ENCODE results near the gene ZNF488. TPM values are rescaled to one million over a fixed set of nuclear protein-coding genes. Genes with fewer than 3 reads are reported as not detected.

ZNF488 gene, protein sequence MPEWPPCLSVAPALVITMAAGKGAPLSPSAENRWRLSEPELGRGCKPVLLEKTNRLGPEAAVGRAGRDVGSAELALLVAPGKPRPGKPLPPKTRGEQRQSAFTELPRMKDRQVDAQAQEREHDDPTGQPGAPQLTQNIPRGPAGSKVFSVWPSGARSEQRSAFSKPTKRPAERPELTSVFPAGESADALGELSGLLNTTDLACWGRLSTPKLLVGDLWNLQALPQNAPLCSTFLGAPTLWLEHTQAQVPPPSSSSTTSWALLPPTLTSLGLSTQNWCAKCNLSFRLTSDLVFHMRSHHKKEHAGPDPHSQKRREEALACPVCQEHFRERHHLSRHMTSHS
- 11.5 to 14.5 TPM (median 13.2 TPM) in 5 replicates for total RNA-seq (2022; extraction: Qiagen RNA extraction)

DNA sequence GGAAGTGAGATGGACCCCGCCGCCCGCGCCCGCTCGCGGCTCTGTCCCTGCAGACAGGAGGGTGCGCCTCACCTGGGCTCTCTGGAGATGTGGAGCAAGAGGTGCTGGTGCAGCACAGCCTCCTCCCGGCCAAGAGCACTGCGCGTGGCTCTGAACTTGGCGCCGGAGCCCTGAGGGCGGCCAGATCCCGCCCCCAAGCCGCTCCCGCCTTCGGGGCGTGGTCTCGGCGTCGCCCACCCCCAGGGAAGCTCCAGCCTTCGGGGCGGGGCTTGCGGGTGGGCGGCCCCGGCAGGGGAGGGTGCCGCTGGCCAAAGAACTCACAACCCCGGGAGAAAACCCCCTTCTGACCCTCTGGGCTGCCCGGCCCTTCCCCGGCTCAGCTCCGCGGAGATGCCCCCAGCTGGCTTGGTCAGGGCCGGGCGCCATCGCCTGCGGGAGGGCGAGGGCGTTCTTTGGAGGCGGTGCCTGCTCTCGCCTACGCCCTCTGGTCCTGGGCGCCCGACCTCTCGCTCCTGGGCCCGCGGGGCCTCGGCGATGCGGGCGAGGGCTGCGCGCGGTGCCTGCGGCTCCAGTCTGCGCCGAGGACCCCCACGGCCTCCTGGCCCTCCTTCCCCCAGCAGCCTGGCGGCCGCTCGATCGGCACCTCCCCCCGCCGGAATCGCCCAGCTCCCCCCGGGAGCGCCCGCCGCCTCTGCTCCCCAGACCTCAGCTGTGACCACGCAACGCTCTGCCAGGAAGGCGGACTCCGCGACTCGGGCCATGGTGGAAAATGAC, at the start of gene ZNF488:
Gene ZNF488, minus strand, starts transcription at position 146 of the 774 bp plus-strand sequence. CDS start 15,464 bp downstream, outside the sequence.

DNA sequence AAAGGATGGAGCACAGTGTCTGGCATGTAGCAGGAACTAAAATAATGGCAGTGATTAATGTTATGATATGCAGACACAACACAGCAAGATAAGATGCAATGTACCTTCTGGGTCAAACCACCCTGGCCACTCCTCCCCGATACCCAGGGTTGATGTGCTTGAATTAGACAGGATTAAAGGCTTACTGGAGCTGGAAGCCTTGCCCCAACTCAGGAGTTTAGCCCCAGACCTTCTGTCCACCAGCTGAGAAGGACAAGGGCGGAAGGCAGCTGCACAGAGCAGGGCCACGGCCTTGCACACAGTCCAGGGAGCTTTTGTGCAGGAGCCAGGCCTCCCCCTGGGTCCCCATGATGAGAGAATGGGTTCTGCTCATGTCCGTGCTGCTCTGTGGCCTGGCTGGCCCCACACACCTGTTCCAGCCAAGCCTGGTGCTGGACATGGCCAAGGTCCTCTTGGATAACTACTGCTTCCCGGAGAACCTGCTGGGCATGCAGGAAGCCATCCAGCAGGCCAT, 35.9 kb downstream of the ZNF488 start, which contains the start of gene RBP3:
Gene RBP3, plus strand, starts transcription at position 226 of the 514 bp plus-strand sequence. Its CDS starts 122 bp downstream, at position 348.

DNA sequence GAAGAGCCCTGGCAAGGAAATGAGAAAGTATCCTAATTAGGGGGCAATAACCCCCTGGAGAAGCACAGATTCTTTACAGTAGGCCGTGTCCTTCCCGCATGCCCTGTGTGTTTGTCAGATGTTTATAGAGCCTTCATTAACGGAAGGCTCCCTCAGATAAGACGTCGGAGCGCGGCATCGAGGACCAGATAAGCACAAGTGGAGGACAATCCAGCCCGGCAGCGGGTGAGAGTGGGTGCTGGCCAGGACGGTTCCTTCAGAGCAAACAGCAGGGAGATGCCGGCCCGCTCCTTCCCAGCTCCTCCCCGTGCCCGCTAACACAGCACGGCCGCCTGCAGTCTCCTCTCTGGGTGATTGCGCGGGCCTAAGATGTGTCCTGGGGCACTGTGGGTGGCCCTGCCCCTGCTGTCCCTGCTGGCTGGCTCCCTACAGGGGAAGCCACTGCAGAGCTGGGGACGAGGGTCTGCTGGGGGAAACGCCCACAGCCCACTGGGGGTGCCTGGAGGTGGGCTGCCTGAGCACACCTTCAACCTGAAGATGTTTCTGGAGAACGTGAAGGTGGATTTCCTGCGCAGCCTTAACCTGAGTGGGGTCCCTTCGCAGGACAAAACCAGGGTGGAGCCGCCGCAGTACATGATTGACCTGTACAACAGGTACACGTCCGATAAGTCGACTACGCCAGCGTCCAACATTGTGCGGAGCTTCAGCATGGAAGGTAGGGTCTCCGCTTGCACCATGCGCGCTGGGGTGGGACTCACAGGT, 61.6 kb downstream of the ZNF488 start, which contains the start of gene GDF2:
Gene GDF2, plus strand, starts transcription at position 155 of the 762 bp plus-strand sequence. Its CDS starts 215 bp downstream, at position 370.

Other genes starting within 250 kb of the ZNF488 start
- 0.06 to 0.07 TPM in 2 of 5 replicates, not detected in the others for gene GDF10, start 84.1 kb downstream of the ZNF488 start, total RNA-seq (2022; extraction: Qiagen RNA extraction)
- gene GDF2, start 61.8 kb downstream of the ZNF488 start, total RNA-seq (2022; extraction: Qiagen RNA extraction), result not detected in 5 replicates
- not detected in 5 replicates for gene RBP3, start 35.9 kb downstream of the ZNF488 start, total RNA-seq (2022; extraction: Qiagen RNA extraction)
- gene ANXA8, start 99.8 kb upstream of the ZNF488 start, total RNA-seq (2022; extraction: Qiagen RNA extraction), result 29.1 to 41.8 TPM (median 35.9 TPM) in 5 replicates
- 1.1 to 2.0 TPM (median 1.4 TPM) in 3 of 5 replicates, not detected in the others for gene FAM25G, start 107.4 kb upstream of the ZNF488 start, total RNA-seq (2022; extraction: Qiagen RNA extraction)
- 8.7 to 12.1 TPM (median 10.3 TPM) in 5 replicates for gene AGAP9, start 139.3 kb upstream of the ZNF488 start, total RNA-seq (2022; extraction: Qiagen RNA extraction)

Data from A549 treated with Mapracorat at 1 μM for 4 hours (cell line).